Ascending aorta (tissue), 2 donors: ENCODE measurements around the gene SLC44A3. TPM values are rescaled to one million over a fixed set of nuclear protein-coding genes. Genes with fewer than 3 reads are reported as not detected.

Source experiments
- DNase-seq, 2 donors: peaks; one replicate each; pipeline ENCODE4 v3.0.0-alpha.2; 2019; ENCODE audit warnings: low spot score in 2 of 2
- H3K27ac ChIP-seq, 2 donors: fragments of 200-600 bp; sonication (generic); one replicate each; pipeline ENCODE4 v1.5.1; 2016 to 2017; ENCODE audit warnings: mild to moderate bottlenecking in 1 of 2
- H3K27me3 ChIP-seq: fragments of 200-600 bp; sonication (generic); one replicate; pipeline ENCODE4 v1.5.1; 2017
- H3K36me3 ChIP-seq, 2 donors: fragments of 200-600 bp; sonication (generic); one replicate each; pipeline ENCODE4 v1.5.1; 2016
- H3K4me1 ChIP-seq, 2 donors: fragments of 200-600 bp; sonication (generic); one replicate each; pipeline ENCODE4 v1.5.1; 2016 to 2017; ENCODE audit warnings: mild to moderate bottlenecking in 1 of 2
- H3K4me3 ChIP-seq, 2 donors: fragments of 200-600 bp; sonication (generic); one replicate each; pipeline ENCODE4 v1.5.1; 2016 to 2017; ENCODE audit warnings: mild to moderate bottlenecking in 1 of 2
- H3K9me3 ChIP-seq, 2 donors: fragments of 200-600 bp; sonication (generic); one replicate each; pipeline ENCODE4 v1.5.1; 2016
- CTCF ChIP-seq, 3 experiments: fragments of 200-600 bp in 2 of 3; fragments of 450-650 bp in 1 of 3; sonication (generic) in 2 of 3; IDR thresholded peaks; one replicate each; pipeline ENCODE4 v1.5.1; 2016 to 2019; ENCODE audit warnings: antibody characterized with exemption in 3 of 3, mild to moderate bottlenecking in 1 of 3, moderate library complexity in 1 of 3
- intact Hi-C: fragments of 100-400 bp; cut with DNase I; formaldehyde crosslinking; loops from one replicate; pipeline ENCODE4 v1.15.1; 2023
- total RNA-seq: library from RNA; depleted of rRNA; stranded (reverse); fragments of >200 nt; gene quantifications from one replicate; pipeline ENCODE4 v1.1.0, GENCODE V29; 2016

SLC44A3 gene
- total RNA-seq, 1 donor from 2014 or later, result not detected

DNA sequence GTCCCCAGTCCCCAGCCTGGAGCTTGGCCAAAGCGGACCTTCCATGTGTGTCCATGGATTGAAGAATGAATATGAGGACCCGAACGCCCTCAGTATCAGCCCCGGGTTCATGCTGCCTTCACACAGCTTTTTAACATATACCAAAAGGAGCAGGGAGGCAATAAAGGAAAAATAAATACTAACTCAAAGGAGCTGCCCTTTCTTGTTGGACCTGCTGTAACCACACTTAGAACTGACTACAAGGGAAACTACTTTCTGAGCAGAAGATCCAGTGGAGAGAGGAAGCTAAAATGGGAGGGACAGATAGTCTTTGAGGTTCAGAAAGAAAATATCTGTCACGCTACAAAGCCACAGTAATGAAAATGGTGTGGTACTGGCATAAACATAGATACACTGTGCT lies 58.2 kb downstream of the SLC44A3 start:
- intact Hi-C loops, result no loop called here
- no peak for DNase-seq
- no peaks in the 10 kb centered on the region for H3K27me3 ChIP-seq
- H3K36me3 ChIP-seq, result no peaks in the 10 kb centered on the region
- H3K4me1 ChIP-seq, result no peaks in the 10 kb centered on the region
- H3K9me3 ChIP-seq, result no peaks in the 10 kb centered on the region
- no peak overlapping the region for H3K4me3 ChIP-seq
- no peak overlapping the region for H3K27ac ChIP-seq
- no peak for TF ChIP-seq CTCF (IDR thresholded peaks at IDR 0.05)

GRCh38 chr1:94883691-94884090 lies 63.5 kb downstream of the SLC44A3 start:
- intact Hi-C loops, result loop anchor here (1.0 kb wide), 1 partner anchor 17 kb away; no protein-coding TSS in a partner anchor
- peaks cover 7 to 11% of the 10 kb centered on the region in 2 donors for H3K4me1 ChIP-seq
- H3K27ac ChIP-seq, result peak overlapping the region; percentile 61 to 69

DNA sequence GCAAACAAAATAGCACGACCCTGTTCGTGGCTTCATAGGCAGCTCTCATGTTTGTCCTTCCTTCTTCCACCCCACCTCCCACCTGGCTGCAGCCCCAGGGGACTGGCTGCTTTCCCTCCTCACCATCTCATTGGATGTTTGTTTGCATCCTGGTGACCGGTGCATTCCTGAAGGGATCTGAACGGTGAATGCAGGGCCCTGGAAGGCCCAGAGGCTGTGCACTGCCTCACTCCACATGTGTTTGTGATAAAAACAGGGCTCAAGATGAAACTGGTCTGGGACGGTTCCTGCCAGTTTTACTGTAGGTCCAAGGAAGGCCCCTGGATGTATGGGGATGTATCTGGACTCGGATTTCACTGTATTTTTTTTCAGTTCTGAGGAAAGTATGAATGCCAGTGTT lies 63.9 kb downstream of the SLC44A3 start:
- DNase-seq, result no peak
- TF ChIP-seq CTCF (IDR thresholded peaks at IDR 0.05), result no peak
- H3K27ac ChIP-seq, result peak overlapping the region; percentile 61 to 69

More at GRCh38 chr1:94883691-94884090, 63.5 kb downstream of the SLC44A3 start:
- Histone ChIP-seq H3K4me3 (peak overlapping the region in 1 of 2 donors; percentile 30), H3K36me3 (no peaks in the 10 kb centered on the region), H3K9me3 (no peaks in the 10 kb centered on the region), H3K27me3 (no peaks in the 10 kb centered on the region)
- DNase-seq, result no peak
- no peak for TF ChIP-seq CTCF (IDR thresholded peaks at IDR 0.05)

DNA sequence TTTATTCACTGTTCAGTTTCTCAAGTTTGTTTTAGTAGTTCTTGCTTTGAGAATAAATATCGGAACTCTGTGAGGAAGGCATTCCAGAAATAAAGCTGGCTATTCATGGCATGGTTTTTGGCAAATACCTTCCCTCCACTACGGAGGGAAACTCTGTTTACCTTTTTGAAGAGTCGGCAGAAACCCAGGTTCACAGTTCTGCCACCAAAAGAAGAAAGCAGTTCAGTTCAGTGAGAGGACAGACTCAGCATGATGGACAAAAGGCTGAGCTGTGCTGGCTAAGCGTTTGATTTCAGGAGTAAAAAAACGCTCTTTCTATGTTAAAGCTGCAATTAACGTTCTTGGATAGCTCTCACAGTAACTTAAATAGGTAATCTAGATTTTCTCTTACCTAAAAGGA lies 64.3 kb downstream of the SLC44A3 start:
- peak overlapping the region; percentile 61 to 69 for H3K27ac ChIP-seq
- intact Hi-C loops, result loop anchor here (1.0 kb wide), 1 partner anchor 18 kb away; no protein-coding TSS in a partner anchor
- DNase-seq, result no peak
- no peaks in the 10 kb centered on the region for H3K36me3 ChIP-seq
- peaks cover 7 to 11% of the 10 kb centered on the region in 2 donors for H3K4me1 ChIP-seq
- no peak for TF ChIP-seq CTCF (IDR thresholded peaks at IDR 0.05)
- no peaks in the 10 kb centered on the region for H3K9me3 ChIP-seq
- no peaks in the 10 kb centered on the region for H3K27me3 ChIP-seq
- H3K4me3 ChIP-seq, result peak overlapping the region in 1 of 2 donors; percentile 30

More for the DNA sequence above, 63.9 kb downstream of the SLC44A3 start:
- Histone ChIP-seq H3K36me3 (no peaks in the 10 kb centered on the region), H3K9me3 (no peaks in the 10 kb centered on the region), H3K4me1 (peaks cover 7 to 11% of the 10 kb centered on the region in 2 donors), H3K27me3 (no peaks in the 10 kb centered on the region), H3K4me3 (peak overlapping the region in 1 of 2 donors; percentile 30)
- intact Hi-C loops, result loop anchor here (1.0 kb wide), 1 partner anchor 18 kb away; no protein-coding TSS in a partner anchor

DNA sequence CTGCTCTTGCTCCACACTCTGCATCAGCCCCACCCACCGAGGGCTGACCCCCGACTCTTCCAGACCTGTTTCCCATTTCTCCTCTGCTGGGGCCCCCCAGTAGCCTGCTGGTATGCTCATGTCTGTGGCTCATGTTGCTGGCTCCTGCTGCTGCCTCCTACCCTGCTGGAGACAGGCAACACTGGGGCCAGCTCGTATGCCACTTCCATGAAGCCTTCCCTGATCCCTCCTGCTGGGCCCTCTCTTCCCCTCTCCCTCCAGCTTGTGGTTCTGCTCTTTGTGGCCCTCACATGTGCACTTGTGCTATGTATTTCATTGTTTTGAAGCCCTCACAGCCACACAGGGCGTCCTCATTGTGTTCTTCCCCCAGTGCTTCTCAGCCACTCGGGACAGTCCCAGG lies 66.2 kb downstream of the SLC44A3 start:
- H3K27me3 ChIP-seq, result no peaks in the 10 kb centered on the region
- H3K4me3 ChIP-seq, result no peak overlapping the region
- intact Hi-C loops, result no loop called here
- TF ChIP-seq CTCF (IDR thresholded peaks at IDR 0.05), result no peak
- H3K4me1 ChIP-seq, result peaks cover 7 to 11% of the 10 kb centered on the region in 2 donors
- H3K9me3 ChIP-seq, result no peaks in the 10 kb centered on the region
- peak overlapping the region in 1 of 2 donors; percentile 7 for H3K27ac ChIP-seq
- peaks cover 4 to 7% of the 10 kb centered on the region in 2 donors for H3K36me3 ChIP-seq
- no peak for DNase-seq

GRCh38 chr1:94887106-94887505 lies 66.9 kb downstream of the SLC44A3 start:
- no peak overlapping the region for H3K27ac ChIP-seq
- H3K27me3 ChIP-seq, result no peaks in the 10 kb centered on the region
- H3K36me3 ChIP-seq, result peaks cover 6 to 9% of the 10 kb centered on the region in 2 donors
- H3K4me1 ChIP-seq, result peaks cover 7 to 11% of the 10 kb centered on the region in 2 donors
- H3K9me3 ChIP-seq, result no peaks in the 10 kb centered on the region
- no peak for DNase-seq
- intact Hi-C loops, result no loop called here
- H3K4me3 ChIP-seq, result no peak overlapping the region
- no peak for TF ChIP-seq CTCF (IDR thresholded peaks at IDR 0.05)
